ENCODE results near the gene MSANTD7.

The MSANTD7 gene

GRCh38 chr10:14880229-14880628, 42.1 kb downstream of the MSANTD7 start:
- Histone ChIP-seq H3K36me3 (ENCODE audit: control insufficient read depth, insufficient read depth, low read length) (no peaks in the 10 kb centered on the region), H3K4me3 (ENCODE audit: insufficient read depth, low read depth, low read length) (peak overlapping the region; percentile 94), H3K9me3 (ENCODE audit: control insufficient read depth, low read length) (no peaks in the 10 kb centered on the region), H3K4me1 (ENCODE audit: control insufficient read depth, insufficient read depth, low read length) (no peaks in the 10 kb centered on the region), H3K27ac (ENCODE audit: insufficient read depth, low read depth, low read length, poor library complexity, severe bottlenecking) (no peak overlapping the region), H3K27me3 (ENCODE audit: control insufficient read depth, insufficient read depth, low read length, poor library complexity, severe bottlenecking) (no peaks in the 10 kb centered on the region)
- 39 to 48% methylated on average over 6 to 7 of the region's 7 CpGs for WGBS, 2 experiments

- no peak overlapping the region for H3K4me3 ChIP-seq (ENCODE audit: insufficient read depth, low read depth, low read length)
- no peaks in the 10 kb centered on the region for H3K4me1 ChIP-seq (ENCODE audit: control insufficient read depth, insufficient read depth, low read length)
- H3K27ac ChIP-seq (ENCODE audit: insufficient read depth, low read depth, low read length, poor library complexity, severe bottlenecking) = no peak overlapping the region
- WGBS, 2 experiments = 84 to 100% methylated on average over 3 of the region's 3 CpGs
- H3K9me3 ChIP-seq (ENCODE audit: control insufficient read depth, low read length) = no peaks in the 10 kb centered on the region
- H3K27me3 ChIP-seq (ENCODE audit: control insufficient read depth, insufficient read depth, low read length, poor library complexity, severe bottlenecking) = no peaks in the 10 kb centered on the region
- H3K36me3 ChIP-seq (ENCODE audit: control insufficient read depth, insufficient read depth, low read length) = no peaks in the 10 kb centered on the region
Measured at GRCh38 chr10:14884082-14884481, 46.0 kb downstream of the MSANTD7 start.

Measured in ectodermal cell (in vitro differentiated cells).